NK-92 (cell line): Measurements from ENCODE around the gene CACNA1B.
"Not testable (repeated sequence)": the region's sequence is repeated elsewhere in the genome, so short reads cannot be mapped to it uniquely, and the experiment has no call there.

Source experiments
- DNase-seq: peaks from one replicate; lab custom pipeline; 2025; ENCODE audit not compliant: unreplicated experiment; lab: John Stamatoyannopoulos, UW

Gene CACNA1B

DNA sequence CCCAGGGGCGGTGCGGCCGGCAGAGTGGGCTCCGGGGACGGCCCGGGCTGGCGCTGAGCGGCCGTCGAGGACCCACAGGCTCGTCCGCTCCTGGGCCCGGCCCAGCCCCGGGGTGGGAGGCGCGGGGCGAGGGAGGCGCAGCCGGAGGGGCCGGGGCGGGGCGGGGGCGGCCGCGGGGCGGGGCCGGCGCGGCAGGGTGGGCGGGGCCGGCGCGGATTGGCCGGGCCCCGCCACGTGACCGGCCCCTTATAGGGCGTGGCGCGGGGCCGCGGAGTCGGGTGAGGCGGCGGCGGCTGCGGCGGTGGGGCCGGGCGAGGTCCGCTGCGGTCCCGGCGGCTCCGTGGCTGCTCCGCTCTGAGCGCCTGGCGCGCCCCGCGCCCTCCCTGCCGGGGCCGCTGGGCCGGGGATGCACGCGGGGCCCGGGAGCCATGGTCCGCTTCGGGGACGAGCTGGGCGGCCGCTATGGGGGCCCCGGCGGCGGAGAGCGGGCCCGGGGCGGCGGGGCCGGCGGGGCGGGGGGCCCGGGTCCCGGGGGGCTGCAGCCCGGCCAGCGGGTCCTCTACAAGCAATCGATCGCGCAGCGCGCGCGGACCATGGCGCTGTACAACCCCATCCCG is at the start of gene CACNA1B:
CACNA1B (plus strand) TSS at position 277 of the 617 bp plus-strand sequence; CDS start at position 429, 152 bp downstream.
- not testable (repeated sequence) for DNase-seq

DNA sequence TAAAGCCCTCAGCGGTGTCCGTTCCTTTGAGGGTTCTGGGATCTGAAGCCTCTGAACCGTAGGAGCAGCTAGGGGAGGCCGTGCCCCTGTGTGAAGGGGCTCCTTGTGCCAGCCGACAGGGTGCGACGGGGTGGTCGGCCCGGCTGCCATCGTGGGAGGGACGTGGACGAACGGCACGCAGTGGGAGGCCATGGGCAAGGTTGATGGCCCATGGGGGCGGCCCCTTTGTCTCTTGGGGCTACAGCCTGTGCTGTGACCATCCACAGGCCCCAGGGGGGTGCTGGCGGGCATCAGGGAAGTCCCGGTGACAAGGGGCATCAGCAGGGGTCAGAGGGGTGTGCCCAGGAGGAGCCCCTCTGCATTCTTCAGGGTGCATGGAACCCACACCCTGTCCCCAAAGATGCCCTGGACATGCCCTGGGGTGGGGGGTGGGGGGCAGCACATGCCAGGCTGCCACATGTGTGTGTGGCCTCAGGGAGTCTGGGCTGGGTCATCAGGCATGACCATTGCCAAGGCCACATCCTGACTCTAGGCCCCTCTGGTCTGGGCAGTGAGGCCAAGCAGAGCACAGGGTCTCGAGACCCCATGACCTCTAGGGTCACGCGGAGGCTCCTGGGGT is 49.6 kb upstream of the CACNA1B start:
- no peak for DNase-seq

DNA sequence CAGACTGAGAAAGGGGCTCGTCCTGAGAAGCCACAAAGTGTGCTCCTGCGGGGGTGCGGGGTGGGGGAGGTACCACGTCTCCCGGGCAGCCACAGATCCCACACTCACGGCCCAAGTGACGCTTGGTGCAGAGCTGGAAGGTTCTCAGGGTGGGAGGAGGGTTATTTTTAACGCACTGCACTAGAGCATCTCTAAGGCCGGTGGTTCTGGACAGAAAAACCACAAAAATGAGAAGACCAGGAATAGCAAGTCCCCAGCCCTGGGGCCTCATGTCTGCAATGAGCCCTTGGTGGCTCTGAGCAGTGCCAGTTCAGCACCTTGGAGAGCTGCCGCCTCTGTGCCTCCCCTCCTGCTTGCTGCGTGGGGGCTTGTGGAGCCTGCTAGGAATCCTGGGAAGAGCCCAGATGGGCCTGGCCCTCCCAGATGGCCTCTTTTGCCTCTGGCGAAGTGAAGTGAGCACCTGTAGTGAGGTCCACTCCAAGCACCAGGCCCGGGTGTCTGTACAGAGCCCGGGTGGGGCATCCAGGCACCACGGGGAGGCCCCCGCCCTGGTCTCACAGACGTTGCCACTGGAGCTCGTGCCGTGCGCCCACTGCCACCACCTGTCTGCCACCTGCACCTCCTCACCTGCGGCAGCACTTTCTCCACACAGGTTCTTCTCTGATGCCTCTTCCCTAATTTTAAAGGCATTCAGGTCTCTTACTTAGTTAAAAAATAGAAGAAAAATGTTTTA is 48.9 kb upstream of the CACNA1B start:
- no peak for DNase-seq

DNA sequence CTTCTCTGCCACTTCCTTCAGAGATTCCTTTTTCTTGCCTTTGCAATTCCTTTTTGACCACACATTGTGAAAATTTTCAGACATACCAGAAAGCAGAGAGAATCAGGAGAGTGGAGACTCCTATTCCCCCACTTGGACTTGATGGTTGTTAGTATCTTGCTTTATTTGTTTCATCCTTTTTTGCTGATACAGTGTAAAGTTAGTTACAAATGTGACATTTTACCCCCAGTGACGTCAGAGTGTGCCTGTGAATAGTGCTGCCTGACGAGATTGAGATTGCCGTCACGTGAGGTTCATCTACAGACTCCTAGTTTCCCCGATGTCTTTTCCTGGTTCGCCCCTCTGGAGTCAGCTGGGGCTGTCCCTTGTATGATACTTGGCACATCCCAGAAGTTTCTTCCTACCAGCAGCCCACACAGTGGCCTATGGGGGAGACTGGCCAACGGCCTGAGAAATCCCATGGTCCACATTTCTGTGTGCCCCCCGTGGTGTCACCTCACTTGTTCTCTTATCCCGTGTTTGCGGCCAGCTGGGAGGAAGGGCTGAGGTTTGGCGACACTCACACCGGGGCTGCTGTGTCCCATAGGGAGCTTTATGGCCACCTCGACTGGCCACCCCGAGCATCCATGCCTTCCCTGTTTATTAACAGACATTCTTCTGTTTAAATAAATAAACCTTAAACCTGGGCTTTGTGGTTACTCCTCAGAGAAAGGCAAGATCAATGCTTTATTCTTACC is 48.2 kb upstream of the CACNA1B start:
- DNase-seq = no peak

DNA sequence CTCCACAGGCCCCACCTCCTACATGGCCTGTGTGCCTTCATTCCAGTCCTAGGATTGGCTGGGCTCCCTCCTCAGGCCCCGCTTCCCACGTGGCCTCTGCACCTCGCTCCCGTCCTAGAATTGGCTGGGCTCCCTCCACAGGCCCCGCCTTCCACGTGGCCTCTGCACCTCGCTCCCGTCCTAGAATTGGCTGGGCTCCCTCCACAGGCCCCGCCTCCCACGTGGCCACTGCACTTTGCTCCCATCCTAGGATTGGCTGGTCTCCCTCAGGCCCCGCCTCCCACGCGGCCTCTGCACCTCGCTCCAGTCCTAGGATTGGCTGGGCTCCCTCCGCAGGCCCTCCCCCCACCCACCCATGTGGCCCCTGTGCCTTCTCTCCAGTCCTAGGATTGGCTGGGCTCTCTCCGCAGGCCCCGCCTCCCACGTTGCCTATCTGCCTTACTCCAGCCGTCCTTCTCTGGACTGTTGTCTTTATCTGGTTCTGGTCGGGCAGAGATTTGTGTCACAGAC is 45.3 kb upstream of the CACNA1B start:
- no peak for DNase-seq

DNA sequence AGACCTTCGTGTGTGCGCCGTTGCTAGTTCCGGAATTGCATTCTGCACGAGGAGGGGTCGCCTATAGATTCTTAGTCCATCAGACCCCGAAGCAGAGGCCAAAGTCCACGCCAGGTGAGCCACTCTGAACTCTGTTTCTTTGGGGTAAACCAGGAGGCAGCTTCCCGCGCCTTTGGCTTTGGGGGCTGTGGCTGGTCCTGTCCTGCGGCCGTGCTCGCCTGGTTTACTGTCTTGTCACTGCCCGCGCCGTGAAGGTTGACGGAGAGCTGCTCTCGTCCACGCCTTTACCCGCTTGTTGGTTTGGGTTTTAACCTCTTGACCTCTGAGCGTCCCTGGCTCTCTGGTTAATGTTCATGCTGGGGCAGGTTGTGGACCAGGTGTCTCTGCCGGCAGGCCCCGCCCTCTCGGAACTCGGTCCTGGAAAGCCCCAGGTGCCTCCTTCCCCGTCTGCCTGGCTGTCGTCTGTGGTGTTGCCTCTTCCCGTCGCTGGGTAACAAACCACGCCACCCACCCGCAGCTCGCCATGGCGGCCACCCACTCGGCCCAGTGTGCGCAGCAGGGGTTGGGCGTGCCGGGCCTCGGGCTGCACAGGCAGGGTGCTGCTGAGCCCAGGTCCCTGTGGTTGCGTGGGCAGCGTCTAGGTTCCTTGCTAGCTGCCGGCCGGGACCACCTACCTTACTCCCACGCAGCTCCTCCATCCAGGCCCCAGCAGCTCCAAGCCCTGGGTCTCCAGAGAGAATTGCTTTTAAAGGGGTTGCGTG is 44.6 kb upstream of the CACNA1B start:
- DNase-seq = no peak

DNA sequence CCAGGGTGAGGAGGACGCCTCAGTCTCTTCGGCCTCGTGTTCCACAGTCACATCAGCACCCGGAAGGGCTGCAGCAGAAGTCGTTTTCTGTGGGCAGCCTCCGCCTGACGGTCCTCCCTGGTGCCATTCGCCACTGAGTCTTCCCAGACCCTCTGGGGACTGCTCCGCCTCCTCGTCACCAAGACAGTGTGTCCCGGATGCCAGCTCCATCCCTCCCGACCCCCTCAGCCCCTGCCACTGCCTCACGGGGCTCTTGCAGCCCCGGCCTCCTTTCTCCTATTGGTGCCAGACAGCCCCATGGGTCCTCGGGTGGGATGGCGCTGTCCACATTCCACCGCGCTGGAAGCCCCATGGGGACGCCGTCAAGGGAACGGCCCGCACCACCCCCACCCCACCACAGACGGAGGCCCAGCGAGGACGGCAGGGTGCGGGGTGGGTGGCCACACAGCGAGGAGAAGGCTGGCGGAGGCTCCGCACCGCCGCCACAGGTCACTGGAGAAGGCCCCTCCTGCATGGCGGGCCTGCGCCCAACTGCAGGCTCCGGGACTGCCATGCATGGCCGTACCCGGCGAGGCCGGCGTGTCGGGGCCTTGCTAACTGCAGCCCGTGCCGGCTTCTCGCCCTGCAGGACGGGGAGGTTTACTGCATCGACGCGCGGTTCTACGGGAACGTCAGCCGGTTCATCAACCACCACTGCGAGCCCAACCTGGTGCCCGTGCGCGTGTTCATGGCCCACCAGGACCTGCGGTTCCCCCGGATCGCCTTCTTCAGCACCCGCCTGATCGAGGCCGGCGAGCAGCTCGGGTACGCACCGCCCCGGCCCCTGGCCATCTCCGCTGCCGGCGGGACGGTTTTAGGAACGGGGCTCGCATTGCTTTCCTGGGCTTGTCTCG is 43.6 kb upstream of the CACNA1B start:
- no peak for DNase-seq

DNA sequence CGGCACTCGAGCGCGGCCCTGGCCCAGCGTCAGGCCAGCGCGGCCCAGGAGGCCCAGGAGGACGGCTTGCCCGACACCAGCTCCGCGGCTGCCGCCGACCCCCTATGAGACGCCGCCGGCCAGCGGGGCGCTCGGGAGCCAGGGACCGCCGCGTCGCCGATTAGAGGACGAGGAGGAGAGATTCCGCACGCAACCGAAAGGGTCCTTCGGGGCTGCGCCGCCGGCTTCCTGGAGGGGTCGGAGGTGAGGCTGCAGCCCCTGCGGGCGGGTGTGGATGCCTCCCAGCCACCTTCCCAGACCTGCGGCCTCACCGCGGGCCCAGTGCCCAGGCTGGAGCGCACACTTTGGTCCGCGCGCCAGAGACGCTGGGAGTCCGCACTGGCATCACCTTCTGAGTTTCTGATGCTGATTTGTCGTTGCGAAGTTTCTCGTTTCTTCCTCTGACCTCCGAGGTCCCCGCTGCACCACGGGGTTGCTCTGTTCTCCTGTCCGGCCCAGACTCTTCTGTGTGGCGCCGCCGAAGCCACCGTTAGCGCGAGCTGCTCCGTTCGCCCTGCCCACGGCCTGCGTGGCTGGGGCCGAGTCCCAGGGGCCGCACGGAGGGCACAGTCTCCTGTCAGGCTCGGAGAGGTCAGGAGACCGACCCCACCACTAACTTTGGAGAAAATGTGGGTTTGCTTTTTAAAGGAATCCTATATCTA is 42.6 kb upstream of the CACNA1B start:
- no peak for DNase-seq

DNA sequence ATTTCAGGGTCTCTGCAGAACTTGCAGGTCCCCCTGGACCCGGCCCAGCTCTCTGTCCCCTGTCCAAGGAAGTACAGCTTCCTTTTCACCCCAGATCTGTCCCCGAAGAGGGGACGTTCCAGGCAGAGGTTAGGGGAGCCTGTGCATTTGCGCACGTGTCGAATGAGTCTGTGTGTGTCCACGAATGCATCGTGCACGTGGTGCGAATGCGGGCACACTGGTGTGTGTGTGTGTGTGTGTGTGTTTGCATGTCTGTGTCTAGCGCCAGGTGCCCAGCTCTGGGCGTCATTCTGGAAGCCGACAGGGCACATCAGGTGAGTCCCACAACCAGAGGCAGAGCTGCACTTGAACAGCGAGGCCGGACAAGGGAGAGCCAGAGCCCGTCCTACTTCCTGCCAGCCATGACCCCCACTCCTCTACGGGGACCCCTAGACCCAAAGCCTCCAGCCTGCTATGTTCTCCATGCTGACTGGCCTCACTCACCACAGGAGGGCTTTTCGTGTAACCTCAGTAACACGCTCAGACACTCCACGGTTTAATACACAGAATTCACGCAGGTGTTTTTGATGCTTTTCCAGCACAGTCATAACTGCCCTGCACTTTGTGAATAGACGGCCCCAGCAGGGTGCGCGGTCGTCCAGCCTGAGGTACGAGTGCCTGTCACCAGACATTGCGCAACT is 41.3 kb upstream of the CACNA1B start:
- DNase-seq = no peak

DNA sequence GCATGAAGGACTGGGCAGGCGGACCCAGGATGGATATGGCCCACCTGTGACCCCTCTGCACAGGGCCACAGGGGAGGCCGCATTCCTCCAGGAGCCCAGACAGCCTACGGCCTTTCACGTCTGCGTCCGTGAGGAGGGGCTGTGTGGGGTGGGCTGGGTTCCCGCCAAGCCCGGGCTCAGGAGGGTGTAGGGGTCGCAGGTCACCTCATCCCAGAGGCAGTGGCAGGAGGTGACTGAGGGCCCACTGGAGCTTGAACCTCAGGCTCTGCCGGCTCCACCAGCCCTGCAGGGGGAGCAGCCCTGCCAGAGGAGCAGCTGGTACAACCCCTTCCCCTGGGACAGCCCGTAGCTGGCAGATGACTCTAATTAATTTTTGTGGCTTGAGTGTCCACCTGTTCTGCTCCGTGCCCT is 40.7 kb upstream of the CACNA1B start:
- no peak for DNase-seq

DNA sequence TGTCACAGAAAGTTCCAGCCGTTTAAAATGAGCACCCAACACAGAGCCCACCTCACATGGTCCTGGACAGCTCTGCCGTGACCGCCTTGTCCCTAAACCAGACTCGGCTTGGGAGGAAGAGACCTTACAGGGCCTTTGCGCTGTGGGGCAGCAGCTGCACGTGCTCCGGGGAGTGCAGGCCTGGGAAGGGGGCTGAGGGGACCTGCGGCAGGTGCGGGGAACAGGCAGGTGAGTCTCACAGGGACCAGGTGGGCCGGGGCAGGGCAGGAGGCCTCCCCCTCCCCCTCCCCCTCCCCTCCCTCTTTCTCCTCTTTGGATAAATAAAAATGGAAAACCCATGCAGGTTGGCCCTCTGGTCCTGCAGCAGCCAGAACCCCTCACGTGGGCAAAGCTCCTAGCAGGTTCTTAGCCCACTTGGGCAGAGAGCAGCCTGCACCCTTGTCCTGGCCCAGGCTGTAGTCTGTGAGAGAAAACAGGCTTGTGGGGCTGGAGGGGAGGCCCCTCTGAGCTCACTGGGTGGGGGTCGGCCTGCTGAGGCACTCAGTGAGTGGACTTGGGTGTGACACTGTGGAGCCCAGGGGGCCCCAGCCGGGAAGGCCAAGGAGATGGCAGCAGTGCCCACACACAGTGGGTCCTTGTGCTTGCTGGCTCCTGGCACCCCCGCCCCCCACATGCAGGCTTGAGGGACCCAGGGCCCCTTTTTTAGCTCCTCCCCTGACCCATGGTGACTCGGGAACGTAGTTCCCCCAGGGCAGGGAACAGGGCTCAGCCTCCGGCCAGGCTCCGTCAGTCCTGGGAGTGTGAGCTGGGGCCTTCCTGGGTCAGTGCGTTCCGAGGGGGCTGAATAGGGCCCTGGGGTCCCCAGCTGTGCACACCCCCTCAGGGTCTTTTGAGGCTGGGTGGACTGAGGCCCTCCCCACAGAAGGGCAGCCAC is 40.0 kb upstream of the CACNA1B start:
- no peak for DNase-seq

DNA sequence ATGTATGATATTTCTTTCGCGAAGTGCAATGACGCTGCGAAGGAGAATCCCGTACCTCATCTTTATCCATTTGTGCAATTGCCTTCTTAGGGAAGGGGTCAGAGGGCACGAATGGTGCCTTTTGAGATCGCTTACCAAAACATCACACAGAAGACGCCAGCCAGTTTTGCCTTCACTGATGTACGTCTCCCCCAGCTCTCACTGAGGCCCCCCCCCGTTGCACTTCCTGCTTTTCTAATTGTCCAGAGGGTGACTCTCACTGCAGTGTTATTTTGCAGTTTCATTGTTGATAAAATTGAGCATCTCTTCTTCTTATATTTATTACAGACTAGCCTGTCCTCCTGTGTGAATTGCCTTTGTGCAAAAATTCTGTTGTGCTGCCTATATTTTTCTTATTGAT is 39.0 kb upstream of the CACNA1B start:
- DNase-seq = no peak

DNA sequence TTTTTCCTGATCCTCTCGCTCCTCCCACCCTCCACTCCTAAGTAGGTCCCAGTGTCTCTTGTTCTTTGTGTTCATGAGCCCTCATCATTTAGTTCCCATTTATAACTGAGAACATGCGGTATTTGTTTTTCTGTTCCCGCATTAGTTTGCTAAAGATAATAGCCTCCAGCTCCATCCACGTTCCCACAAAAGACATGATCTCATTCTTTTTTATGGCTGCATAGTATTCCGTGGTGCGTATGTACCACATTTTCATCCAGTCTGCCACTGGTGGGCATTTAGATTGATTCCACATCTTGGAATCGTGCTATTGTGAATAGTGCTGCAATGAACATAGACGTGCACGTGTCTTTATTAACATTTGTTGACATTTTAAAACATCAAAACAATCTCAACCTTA is 34.2 kb upstream of the CACNA1B start:
- no peak for DNase-seq

DNA sequence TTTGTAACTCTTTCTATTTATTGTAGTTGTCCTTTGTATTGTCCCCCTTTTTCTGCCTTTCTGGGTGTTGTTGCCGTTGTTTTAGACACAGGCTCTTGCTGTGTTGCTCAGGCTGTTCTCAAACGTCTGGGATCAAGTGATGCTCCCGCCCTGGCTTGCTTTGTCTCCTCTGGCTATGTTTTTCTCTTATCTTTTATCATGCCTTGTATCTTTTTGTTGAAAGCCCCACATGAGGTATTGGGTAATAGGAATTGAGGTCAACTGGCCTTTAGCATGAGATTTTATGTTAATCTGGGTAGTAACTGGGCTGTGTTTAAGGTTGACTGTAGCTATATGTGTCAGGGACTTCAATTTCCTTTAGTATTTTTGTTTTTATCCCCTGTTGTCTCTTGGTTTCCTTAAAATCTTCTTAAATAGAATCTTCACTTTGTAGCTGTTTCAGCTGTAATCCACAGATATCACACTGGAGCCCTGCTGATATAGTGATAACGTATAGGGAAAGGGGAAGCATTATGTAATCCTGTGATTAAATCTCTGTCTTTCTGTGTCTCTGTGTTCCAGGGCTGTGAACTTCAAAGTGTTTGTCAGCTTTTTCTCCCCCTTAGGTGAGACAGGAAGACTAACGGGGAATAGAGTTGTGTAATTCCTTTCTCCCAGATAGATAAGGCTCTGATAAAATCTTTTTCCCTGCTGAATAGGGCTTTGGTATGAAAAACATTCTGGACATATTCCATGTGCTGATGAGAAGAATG is 25.9 kb upstream of the CACNA1B start:
- DNase-seq = no peak

DNA sequence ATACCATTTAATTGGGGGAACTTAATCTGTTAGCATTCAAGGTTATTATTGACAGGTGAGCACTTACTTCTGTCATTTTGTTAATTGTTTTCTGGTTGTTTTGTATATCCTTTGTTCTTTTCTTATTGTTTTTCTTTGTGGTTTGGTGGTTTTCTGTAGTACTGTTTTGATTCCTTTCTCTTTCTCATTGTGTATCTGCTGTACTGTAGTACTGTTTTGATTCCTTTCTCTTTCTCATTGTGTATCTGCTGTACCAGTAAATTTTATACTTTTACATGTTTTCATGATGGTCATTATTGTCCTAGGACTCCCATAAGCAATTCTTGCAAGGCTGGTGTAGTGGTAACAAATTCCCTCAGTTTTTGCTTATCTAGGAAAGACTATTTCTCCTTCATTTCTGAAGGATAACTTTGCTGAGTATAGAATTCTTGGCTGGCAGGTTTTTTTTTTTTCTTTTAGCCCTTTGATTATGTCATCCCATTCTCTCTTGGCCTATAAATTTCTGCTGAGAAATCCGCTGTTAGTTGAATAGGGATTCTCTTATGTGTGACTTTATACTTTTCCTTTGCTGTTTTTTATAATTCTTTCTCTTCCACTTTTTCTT is 24.1 kb upstream of the CACNA1B start:
- DNase-seq = no peak

DNA sequence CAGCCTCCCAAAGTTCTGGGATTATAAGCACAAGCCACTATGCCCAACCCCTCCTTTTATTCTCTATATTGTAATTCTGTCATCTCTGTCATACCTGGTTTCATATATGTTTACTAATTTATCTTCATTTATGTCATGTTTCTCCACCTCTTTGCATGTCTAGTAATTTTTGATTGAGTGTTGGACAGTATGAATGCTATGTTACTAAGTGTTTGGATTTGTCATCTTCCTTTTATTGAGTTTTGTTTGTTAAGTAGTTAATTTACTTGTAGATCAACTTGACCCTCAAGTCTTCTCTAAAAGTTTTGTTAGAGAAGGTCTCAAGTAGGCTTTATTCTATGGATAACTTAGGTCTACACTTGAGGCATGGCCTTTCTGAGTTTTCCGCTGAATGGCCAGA is 17.2 kb upstream of the CACNA1B start:
- DNase-seq = no peak
